Stimulated activated CD8-positive, alpha-beta memory T cell treated with anti-CD3 and anti-CD28 coated beads, Interleukin-15, amount 100 ng/mL, for 24 hours (primary cell): ENCODE data around the gene BMAL2.

Experiments
- DNase-seq: peaks from one replicate; pipeline ENCODE4 v3.0.0-alpha.2; 2020; ENCODE audit warnings: low read depth

The BMAL2 gene

DNA sequence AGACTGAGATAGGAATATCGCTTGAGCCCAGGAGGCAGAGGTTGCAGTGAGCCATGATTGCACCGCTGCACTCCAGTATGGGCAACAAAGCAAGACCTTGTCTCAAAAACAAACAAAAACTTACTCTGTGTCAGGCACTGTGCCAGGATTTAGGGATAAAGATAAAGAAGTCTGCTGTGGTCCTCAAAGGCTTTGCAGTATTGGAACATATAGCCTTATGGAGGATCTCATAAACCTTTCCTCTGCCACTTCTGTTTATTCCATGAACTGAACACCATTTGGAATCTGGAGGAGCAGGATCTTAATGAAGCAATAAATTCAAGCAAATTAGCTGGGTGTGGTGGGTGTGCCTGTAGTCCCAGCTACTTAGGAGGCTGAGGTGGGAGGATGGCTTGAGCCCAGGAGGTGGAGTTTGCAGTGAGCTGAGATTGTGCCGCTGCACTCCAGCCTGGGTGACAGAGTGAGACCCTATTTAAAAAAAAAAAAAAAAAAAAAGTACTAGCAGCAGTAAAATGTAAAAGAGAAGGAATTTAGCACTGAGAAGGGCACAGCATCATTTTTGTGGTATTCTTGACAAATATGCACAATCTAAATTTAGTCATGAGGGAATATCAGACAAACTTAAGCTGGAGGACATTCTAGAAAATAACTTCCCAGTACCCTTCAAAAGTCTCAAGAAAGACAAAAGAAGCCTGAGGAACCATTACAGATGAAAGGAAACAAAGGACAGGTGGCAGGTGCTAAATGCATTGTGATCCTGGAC lies 27.1 kb downstream of the BMAL2 start:
- no peak for DNase-seq

DNA sequence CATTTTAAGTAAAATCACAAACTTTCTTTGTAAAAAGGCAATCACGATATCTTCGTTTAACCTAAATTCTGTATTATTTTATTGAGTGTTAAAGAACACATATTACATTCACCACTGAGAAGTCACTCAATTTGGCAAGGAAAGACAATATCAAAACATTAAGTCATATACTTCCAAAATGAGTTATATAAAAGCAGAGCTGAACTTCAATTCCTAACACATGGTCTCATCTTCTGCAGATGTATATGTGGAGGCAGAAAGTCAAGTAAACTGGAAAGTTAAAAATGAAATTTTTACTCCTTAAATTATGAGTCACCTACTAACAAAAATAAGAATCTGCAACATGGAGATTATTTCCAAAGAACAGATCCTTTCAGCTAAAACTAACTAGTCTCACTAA lies 28.7 kb downstream of the BMAL2 start:
- DNase-seq: no peak

DNA sequence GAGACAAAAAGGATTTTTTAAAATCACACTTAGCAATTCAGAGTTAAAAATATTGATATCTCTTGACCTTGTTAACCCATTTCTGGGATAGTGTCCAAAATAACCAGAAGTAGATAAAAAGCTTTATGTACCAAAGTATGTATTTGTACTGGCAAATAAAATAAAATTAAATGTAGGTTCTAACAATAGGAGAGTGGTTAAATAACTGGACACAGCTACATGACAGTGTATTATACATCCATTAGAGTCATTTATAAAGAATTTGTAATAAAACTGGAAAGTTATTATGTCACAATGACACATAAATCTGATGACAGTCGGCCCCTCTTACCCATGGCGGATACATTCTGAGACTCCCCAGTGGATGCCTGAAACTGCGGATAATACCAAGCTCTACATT lies 34.0 kb downstream of the BMAL2 start:
- DNase-seq: no peak

DNA sequence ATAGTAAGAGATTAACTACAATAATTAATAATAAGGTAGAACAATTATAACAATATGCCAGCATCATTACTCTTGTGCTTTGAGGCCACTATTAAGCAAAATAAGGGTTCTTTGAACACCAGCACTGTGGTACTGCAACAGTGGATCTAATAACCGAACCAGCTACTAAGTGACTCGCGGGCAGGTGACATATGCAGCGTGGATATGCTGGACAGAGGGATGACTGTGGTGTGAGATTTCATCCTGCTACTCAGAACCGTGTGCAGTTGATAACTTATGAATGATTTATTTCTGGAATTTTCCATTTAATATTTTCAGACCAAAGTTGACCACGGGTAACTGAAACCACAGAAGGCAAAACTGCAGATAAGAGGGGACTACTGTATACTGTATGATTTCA lies 34.4 kb downstream of the BMAL2 start:
- DNase-seq: no peak

DNA sequence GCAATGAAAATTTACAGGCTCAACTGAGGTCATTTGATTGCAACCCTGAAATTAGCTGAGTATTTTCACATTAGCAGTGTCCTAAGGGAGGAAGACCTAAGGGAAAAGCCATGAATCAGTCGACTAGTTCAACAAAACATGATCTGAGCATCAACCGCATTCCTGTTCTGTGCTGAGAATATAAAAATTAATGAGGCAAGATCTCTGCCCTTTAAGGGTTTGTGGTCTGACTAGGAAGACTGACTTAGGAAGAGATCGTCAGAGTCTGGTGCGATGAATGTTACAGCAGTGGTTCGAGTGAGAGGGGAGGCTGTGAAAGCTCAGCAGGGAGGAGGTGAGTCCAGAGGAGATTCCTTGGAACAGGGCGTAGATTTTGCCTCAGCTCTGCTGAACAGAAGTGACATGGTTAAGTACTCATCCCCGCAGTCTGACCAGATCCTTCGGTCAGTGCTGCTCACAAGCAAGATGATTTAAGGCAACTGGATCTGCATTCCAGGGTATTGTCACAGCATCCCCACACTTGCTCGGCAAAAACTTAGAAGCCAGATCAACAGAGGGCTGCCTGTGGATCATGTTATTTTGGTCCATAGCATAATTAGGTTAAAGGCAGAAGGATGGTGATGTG lies 49.6 kb downstream of the BMAL2 start:
- no peak for DNase-seq
